GM23338 (cell line): ENCODE results near the gene INPP4A.

Source experiments
- EZH2 ChIP-seq: fragments of 200-600 bp; sonication (generic); IDR thresholded peaks from one replicate; pipeline ENCODE4 v1.8.0; 2017; ENCODE audit warnings: antibody characterized with exemption, mild to moderate bottlenecking, low read depth; ENCODE audit not compliant: unreplicated experiment
- EZH2phosphoT487 ChIP-seq: fragments of 200-600 bp; sonication (generic); IDR thresholded peaks from one replicate; pipeline ENCODE4 v1.8.1; 2018; ENCODE audit warnings: antibody characterized with exemption; ENCODE audit not compliant: unreplicated experiment

DNA sequence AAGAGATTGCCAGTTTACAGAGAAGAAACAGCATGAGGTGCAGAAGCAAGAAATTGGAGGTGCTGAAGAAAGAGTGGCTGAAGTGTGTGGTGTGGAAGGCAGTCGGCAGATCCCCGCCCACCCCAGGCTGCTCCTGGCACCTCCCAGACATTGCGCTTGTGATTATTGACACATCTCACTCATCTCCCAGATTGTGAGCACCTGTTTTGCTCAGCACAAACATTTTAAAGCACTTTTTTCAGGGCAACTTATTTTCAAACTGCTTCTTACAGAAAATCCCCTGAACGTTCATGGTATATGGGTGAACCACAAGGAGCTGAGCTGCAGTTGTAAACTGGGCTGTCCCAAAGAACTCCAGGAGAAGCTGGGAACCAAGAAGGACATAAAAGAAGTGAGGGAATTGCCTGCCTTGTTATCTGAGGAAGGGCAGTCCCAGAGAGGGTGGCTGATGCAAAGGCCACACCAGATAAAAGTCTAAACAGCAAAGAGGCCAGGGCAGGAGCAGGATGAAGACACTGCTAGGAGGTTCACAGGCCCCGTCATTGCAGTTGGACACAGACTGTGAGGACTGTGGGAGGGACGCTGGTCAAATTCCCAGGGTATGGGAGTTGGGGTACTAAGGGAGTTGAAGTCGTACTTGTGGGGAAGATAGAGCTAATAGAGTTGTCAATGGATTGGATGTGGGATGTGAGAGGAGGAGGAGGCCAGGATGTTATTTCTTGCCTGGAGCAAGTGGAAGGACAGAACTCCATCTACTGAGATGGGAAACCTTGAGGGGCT lies 65.1 kb downstream of the INPP4A start:
- TF ChIP-seq EZH2phosphoT487 (no peak), EZH2 (no peak)
